HAP-1 (cell line): Measurements from ENCODE around the gene DYNC1LI2.
"Not testable (repeated sequence)": the region's sequence is repeated elsewhere in the genome, so short reads cannot be mapped to it uniquely, and the experiment has no call there.

Experiments used
- DNase-seq, 2 experiments: peaks; one replicate each; pipeline ENCODE4 v3.0.0-alpha.2; 2016 to 2020; ENCODE audit warnings: low spot score in 2 of 2
- H3K27me3 ChIP-seq: fragments of 250-450 bp; sonication (Bioruptor Pico); 2 replicates; pipeline ENCODE4 v1.5.1; 2020; ENCODE audit warnings: low read depth, mild to moderate bottlenecking, moderate library complexity
- H3K36me3 ChIP-seq: fragments of 250-450 bp; sonication (Bioruptor Pico); replicated peaks from 2 replicates; pipeline ENCODE4 v1.5.1; 2020; ENCODE audit warnings: mild to moderate bottlenecking
- H3K4me1 ChIP-seq: fragments of 250-450 bp; sonication (Bioruptor Pico); 2 replicates; pipeline ENCODE4 v1.5.1; 2020; ENCODE audit warnings: mild to moderate bottlenecking
- H3K4me3 ChIP-seq: fragments of 250-450 bp; sonication (Bioruptor Pico); 2 replicates; pipeline ENCODE4 v1.5.1; 2020; ENCODE audit warnings: mild to moderate bottlenecking, moderate library complexity
- H3K9me3 ChIP-seq: fragments of 250-450 bp; sonication (Bioruptor Pico); 2 replicates; pipeline ENCODE4 v1.5.1; 2020; ENCODE audit warnings: mild to moderate bottlenecking, moderate library complexity
- in situ Hi-C: fragments of 300-500 bp; cut with MboI; formaldehyde crosslinking; loops from 3 replicates; pipeline ENCODE4 v1.14.3; 2020; ENCODE audit warnings: low sequenced_read_pairs, inconsistent platforms, mixed read lengths

Gene DYNC1LI2

GRCh38 chr16:66699898-66700297 lies 51.5 kb downstream of the DYNC1LI2 start:
- peaks cover 7% of the 10 kb centered on the region for H3K4me1 ChIP-seq
- H3K9me3 ChIP-seq = no peaks in the 10 kb centered on the region
- no peaks in the 10 kb centered on the region for H3K36me3 ChIP-seq
- in situ Hi-C loops = no loop called here
- DNase-seq = no peak
- H3K4me3 ChIP-seq = no peak overlapping the region
- H3K27me3 ChIP-seq = no peaks in the 10 kb centered on the region

- in situ Hi-C loops = no loop called here
- DNase-seq = no peak
- H3K4me1 ChIP-seq = peaks cover 17% of the 10 kb centered on the region
- H3K36me3 ChIP-seq = no peaks in the 10 kb centered on the region
- H3K27me3 ChIP-seq = no peaks in the 10 kb centered on the region
- no peaks in the 10 kb centered on the region for H3K9me3 ChIP-seq
- H3K4me3 ChIP-seq = no peak overlapping the region
Measured at GRCh38 chr16:66698046-66698445, 53.4 kb downstream of the DYNC1LI2 start.

- Histone ChIP-seq H3K4me1 (peaks cover 17% of the 10 kb centered on the region), H3K36me3 (no peaks in the 10 kb centered on the region), H3K27me3 (no peaks in the 10 kb centered on the region), H3K4me3 (peak within 1 kb of the TSS; percentile 63), H3K9me3 (no peaks in the 10 kb centered on the region)
- in situ Hi-C loops = no loop called here
- DNase-seq = peak; percentile 88 to 89
Measured at GRCh38 chr16:66696669-66697630, 54.5 kb downstream of the DYNC1LI2 start, which contains the start of gene CMTM4. TSS of gene CMTM4 (minus strand) at chr16:66696743. CDS start at chr16:66696525, 218 bp downstream.

- peaks cover 23% of the 10 kb centered on the region for H3K4me1 ChIP-seq
- H3K36me3 ChIP-seq = no peaks in the 10 kb centered on the region
- in situ Hi-C loops = no loop called here
- peak in 1 of 2 experiments; percentile 52 for DNase-seq
- H3K4me3 ChIP-seq = peak overlapping the region; percentile 59
- no peaks in the 10 kb centered on the region for H3K9me3 ChIP-seq
- no peaks in the 10 kb centered on the region for H3K27me3 ChIP-seq
Measured at GRCh38 chr16:66695935-66696668, 55.3 kb downstream of the DYNC1LI2 start.

- no peaks in the 10 kb centered on the region for H3K27me3 ChIP-seq
- in situ Hi-C loops = no loop called here
- peak overlapping the region; percentile 59 for H3K4me3 ChIP-seq
- H3K4me1 ChIP-seq = peaks cover 29% of the 10 kb centered on the region
- H3K9me3 ChIP-seq = no peaks in the 10 kb centered on the region
- H3K36me3 ChIP-seq = no peaks in the 10 kb centered on the region
- peak in 1 of 2 experiments; percentile 23 for DNase-seq
Measured at GRCh38 chr16:66695471-66695934, 55.9 kb downstream of the DYNC1LI2 start.

- Histone ChIP-seq H3K27me3 (no peaks in the 10 kb centered on the region), H3K9me3 (no peaks in the 10 kb centered on the region)
Measured at GRCh38 chr16:66693149-66693548, 58.3 kb downstream of the DYNC1LI2 start.

GRCh38 chr16:66692341-66692740 lies 59.1 kb downstream of the DYNC1LI2 start:
- H3K36me3 ChIP-seq = no peaks in the 10 kb centered on the region
- no peak overlapping the region for H3K4me3 ChIP-seq
- no peaks in the 10 kb centered on the region for H3K27me3 ChIP-seq
- H3K9me3 ChIP-seq = no peaks in the 10 kb centered on the region
- in situ Hi-C loops = no loop called here
- peaks cover 49% of the 10 kb centered on the region for H3K4me1 ChIP-seq
- no peak for DNase-seq

More at GRCh38 chr16:66693149-66693548, 58.3 kb downstream of the DYNC1LI2 start:
- H3K4me3 ChIP-seq = no peak overlapping the region
- DNase-seq = no peak
- in situ Hi-C loops = no loop called here
- H3K4me1 ChIP-seq = peaks cover 46% of the 10 kb centered on the region
- no peaks in the 10 kb centered on the region for H3K36me3 ChIP-seq

GRCh38 chr16:66691234-66691633 lies 60.2 kb downstream of the DYNC1LI2 start:
- no peak for DNase-seq
- in situ Hi-C loops = no loop called here
- H3K36me3 ChIP-seq = no peaks in the 10 kb centered on the region; the same call in 1 of the 2 replicates
- no peaks in the 10 kb centered on the region for H3K27me3 ChIP-seq
- H3K4me1 ChIP-seq = peaks cover 47% of the 10 kb centered on the region
- no peak overlapping the region for H3K4me3 ChIP-seq
- no peaks in the 10 kb centered on the region for H3K9me3 ChIP-seq

GRCh38 chr16:66690106-66690847 lies 61.1 kb downstream of the DYNC1LI2 start:
- in situ Hi-C loops = no loop called here
- H3K27me3 ChIP-seq = no peaks in the 10 kb centered on the region
- H3K4me1 ChIP-seq = peaks cover 47% of the 10 kb centered on the region
- DNase-seq = no peak
- no peaks in the 10 kb centered on the region; the same call in 1 of the 2 replicates for H3K36me3 ChIP-seq
- no peaks in the 10 kb centered on the region for H3K9me3 ChIP-seq
- H3K4me3 ChIP-seq = no peak overlapping the region

- no peak for DNase-seq
- no peaks in the 10 kb centered on the region for H3K27me3 ChIP-seq
Measured at GRCh38 chr16:66689282-66689681, 62.1 kb downstream of the DYNC1LI2 start.

GRCh38 chr16:66687906-66688625 lies 63.3 kb downstream of the DYNC1LI2 start:
- peaks cover 34% of the 10 kb centered on the region for H3K4me1 ChIP-seq
- no peaks in the 10 kb centered on the region for H3K9me3 ChIP-seq
- no peaks in the 10 kb centered on the region; the same call in 1 of the 2 replicates for H3K36me3 ChIP-seq
- in situ Hi-C loops = no loop called here
- peak; percentile 68 to 85 for DNase-seq
- H3K27me3 ChIP-seq = no peaks in the 10 kb centered on the region
- no peak overlapping the region for H3K4me3 ChIP-seq

More at GRCh38 chr16:66689282-66689681, 62.1 kb downstream of the DYNC1LI2 start:
- no peaks in the 10 kb centered on the region; the same call in 1 of the 2 replicates for H3K36me3 ChIP-seq
- H3K4me1 ChIP-seq = peaks cover 41% of the 10 kb centered on the region
- no peak overlapping the region for H3K4me3 ChIP-seq
- in situ Hi-C loops = no loop called here
- no peaks in the 10 kb centered on the region for H3K9me3 ChIP-seq

- in situ Hi-C loops = not testable (repeated sequence)
Measured at GRCh38 chr16:66685501-66686115, 65.8 kb downstream of the DYNC1LI2 start.

More at GRCh38 chr16:66685501-66686115, 65.8 kb downstream of the DYNC1LI2 start:
- H3K4me1 ChIP-seq = peaks cover 23% of the 10 kb centered on the region
- H3K9me3 ChIP-seq, H3K4me3 ChIP-seq, H3K36me3 ChIP-seq, H3K27me3 ChIP-seq, DNase-seq: not testable (repeated sequence)
